Right lobe of liver (tissue), 4 donors: Measurements from ENCODE around the gene FASTK.
A peak's percentile ranks its signal among the peaks of the same experiment; 100 is the strongest.

Source experiments
- POLR2A ChIP-seq: fragments of 450-650 bp; IDR thresholded peaks from one replicate; pipeline ENCODE4 v1.6.1; 2017; ENCODE audit warnings: antibody characterized with exemption, mild to moderate bottlenecking
- TF ChIP-seq, protein P1 (sequence below), 4 donors: fragments of 200-600 bp in 3 of 4; fragments of 450-650 bp in 1 of 4; IDR thresholded peaks; one replicate each; pipeline versions ENCODE4 v1.5.1 to v1.8.0; 2016 to 2022; ENCODE audit warnings: antibody characterized with exemption in 4 of 4, mild to moderate bottlenecking in 2 of 4
- donor health status: DM: no; HTN: no; CAD: no.
- donor health status: DM: no; HTN: no; CAD: no.
- donor health status: DM: no; HTN: yes; CAD: no.

- TF ChIP-seq POLR2A = no peak
- TF ChIP-seq, protein P1, sequence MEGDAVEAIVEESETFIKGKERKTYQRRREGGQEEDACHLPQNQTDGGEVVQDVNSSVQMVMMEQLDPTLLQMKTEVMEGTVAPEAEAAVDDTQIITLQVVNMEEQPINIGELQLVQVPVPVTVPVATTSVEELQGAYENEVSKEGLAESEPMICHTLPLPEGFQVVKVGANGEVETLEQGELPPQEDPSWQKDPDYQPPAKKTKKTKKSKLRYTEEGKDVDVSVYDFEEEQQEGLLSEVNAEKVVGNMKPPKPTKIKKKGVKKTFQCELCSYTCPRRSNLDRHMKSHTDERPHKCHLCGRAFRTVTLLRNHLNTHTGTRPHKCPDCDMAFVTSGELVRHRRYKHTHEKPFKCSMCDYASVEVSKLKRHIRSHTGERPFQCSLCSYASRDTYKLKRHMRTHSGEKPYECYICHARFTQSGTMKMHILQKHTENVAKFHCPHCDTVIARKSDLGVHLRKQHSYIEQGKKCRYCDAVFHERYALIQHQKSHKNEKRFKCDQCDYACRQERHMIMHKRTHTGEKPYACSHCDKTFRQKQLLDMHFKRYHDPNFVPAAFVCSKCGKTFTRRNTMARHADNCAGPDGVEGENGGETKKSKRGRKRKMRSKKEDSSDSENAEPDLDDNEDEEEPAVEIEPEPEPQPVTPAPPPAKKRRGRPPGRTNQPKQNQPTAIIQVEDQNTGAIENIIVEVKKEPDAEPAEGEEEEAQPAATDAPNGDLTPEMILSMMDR (IDR thresholded peaks at IDR 0.05) = peak; percentile 88 to 99 (median 98)
These were observed 43.3 kb upstream of the FASTK start for GRCh38 chr7:151123822-151124464.
